ENCODE results near the gene MYRF.

Gene MYRF

DNA sequence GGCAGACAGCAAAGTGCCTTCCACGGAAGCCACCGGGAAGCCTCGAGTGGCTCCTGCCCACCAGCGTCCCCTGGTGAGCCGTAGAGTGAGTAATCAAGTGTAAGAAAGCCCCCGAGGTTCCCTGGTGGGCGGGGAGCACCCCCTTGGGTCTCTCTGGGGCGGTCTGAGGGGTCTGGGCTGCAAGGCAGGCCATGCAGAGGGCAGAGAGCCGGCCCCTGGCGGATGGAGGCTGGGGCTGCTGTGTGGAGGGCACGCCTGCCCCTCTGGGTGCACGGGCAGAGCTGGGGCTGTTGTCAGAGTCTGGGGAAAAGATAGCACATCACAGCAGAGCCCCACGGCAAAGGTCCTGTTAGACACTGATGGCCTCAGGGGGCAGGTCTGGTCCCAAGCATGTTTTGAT lies 25.7 kb upstream of the MYRF start (continued):
- TF ChIP-seq ZNF701 (tag by site-specific recombination; IDR thresholded peaks at IDR 0.05) (no peak), KLF9 (tag by site-specific recombination; IDR thresholded peaks at IDR 0.05; ENCODE audit: low read depth) (no peak), ZSCAN30 (tag by site-specific recombination; IDR thresholded peaks at IDR 0.05) (no peak), ZNF239 (tag by site-specific recombination; IDR thresholded peaks at IDR 0.05) (no peak)
- TF ChIP-seq, protein P1, sequence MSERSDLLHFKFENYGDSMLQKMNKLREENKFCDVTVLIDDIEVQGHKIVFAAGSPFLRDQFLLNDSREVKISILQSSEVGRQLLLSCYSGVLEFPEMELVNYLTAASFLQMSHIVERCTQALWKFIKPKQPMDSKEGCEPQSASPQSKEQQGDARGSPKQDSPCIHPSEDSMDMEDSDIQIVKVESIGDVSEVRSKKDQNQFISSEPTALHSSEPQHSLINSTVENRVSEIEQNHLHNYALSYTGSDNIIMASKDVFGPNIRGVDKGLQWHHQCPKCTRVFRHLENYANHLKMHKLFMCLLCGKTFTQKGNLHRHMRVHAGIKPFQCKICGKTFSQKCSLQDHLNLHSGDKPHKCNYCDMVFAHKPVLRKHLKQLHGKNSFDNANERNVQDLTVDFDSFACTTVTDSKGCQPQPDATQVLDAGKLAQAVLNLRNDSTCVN (tag by site-specific recombination; optimal IDR thresholded peaks at IDR 0.05) = no peak
- TF ChIP-seq, protein P2, sequence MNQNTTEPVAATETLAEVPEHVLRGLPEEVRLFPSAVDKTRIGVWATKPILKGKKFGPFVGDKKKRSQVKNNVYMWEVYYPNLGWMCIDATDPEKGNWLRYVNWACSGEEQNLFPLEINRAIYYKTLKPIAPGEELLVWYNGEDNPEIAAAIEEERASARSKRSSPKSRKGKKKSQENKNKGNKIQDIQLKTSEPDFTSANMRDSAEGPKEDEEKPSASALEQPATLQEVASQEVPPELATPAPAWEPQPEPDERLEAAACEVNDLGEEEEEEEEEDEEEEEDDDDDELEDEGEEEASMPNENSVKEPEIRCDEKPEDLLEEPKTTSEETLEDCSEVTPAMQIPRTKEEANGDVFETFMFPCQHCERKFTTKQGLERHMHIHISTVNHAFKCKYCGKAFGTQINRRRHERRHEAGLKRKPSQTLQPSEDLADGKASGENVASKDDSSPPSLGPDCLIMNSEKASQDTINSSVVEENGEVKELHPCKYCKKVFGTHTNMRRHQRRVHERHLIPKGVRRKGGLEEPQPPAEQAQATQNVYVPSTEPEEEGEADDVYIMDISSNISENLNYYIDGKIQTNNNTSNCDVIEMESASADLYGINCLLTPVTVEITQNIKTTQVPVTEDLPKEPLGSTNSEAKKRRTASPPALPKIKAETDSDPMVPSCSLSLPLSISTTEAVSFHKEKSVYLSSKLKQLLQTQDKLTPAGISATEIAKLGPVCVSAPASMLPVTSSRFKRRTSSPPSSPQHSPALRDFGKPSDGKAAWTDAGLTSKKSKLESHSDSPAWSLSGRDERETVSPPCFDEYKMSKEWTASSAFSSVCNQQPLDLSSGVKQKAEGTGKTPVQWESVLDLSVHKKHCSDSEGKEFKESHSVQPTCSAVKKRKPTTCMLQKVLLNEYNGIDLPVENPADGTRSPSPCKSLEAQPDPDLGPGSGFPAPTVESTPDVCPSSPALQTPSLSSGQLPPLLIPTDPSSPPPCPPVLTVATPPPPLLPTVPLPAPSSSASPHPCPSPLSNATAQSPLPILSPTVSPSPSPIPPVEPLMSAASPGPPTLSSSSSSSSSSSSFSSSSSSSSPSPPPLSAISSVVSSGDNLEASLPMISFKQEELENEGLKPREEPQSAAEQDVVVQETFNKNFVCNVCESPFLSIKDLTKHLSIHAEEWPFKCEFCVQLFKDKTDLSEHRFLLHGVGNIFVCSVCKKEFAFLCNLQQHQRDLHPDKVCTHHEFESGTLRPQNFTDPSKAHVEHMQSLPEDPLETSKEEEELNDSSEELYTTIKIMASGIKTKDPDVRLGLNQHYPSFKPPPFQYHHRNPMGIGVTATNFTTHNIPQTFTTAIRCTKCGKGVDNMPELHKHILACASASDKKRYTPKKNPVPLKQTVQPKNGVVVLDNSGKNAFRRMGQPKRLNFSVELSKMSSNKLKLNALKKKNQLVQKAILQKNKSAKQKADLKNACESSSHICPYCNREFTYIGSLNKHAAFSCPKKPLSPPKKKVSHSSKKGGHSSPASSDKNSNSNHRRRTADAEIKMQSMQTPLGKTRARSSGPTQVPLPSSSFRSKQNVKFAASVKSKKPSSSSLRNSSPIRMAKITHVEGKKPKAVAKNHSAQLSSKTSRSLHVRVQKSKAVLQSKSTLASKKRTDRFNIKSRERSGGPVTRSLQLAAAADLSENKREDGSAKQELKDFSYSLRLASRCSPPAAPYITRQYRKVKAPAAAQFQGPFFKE (tag by site-specific recombination; IDR thresholded peaks at IDR 0.05; ENCODE audit: borderline replicate concordance) = no peak

DNA sequence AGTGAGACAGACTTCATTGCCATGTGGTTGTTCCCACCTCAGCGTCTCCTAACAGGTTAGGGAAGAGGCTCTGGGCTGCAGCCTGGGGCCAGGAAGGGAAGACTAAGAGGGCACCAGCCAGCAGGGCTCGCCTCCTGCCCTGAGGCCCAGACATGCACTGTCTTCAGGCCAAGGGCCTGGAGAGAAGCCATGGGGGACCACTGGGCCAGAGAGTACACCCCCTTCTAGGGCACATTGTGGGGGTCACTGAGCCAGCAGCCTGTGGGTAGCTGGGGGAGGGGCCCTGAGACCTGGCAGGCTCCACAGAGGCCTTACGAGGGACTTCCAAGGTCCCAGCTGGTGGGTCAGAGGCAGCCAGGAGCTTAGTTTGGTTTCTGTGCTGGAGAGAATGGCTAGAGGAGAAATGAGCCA lies 25.0 kb upstream of the MYRF start:
- Histone ChIP-seq H3K36me3 (ENCODE audit: control insufficient read depth in 2 of 2, insufficient read depth in 1 of 2, low read length in 2 of 2) (peaks cover 0 to 72% of the 10 kb centered on the region in 2 experiments; a peak in 1 of 3 replicates), H3K9me3 (ENCODE audit: control insufficient read depth, insufficient read depth, low read depth, low read length) (no peaks in the 10 kb centered on the region), H3K4me3 (ENCODE audit: low read depth, low read length) (no peak overlapping the region), H3K4me1 (ENCODE audit: control insufficient read depth, insufficient read depth, low read length) (no peaks in the 10 kb centered on the region), H3K27ac (ENCODE audit: extremely low read depth, low read depth, low read length) (no peak overlapping the region)
- POLR2A ChIA-PET = interaction anchor here (0.6 kb wide), 1 partner anchor 276 kb away, joined by 4 read pairs; no protein-coding TSS in a partner anchor
- peak; percentile 43 for TF ChIP-seq ZIC2 (tag by site-specific recombination; IDR thresholded peaks at IDR 0.05)
- TF ChIP-seq, protein P3, sequence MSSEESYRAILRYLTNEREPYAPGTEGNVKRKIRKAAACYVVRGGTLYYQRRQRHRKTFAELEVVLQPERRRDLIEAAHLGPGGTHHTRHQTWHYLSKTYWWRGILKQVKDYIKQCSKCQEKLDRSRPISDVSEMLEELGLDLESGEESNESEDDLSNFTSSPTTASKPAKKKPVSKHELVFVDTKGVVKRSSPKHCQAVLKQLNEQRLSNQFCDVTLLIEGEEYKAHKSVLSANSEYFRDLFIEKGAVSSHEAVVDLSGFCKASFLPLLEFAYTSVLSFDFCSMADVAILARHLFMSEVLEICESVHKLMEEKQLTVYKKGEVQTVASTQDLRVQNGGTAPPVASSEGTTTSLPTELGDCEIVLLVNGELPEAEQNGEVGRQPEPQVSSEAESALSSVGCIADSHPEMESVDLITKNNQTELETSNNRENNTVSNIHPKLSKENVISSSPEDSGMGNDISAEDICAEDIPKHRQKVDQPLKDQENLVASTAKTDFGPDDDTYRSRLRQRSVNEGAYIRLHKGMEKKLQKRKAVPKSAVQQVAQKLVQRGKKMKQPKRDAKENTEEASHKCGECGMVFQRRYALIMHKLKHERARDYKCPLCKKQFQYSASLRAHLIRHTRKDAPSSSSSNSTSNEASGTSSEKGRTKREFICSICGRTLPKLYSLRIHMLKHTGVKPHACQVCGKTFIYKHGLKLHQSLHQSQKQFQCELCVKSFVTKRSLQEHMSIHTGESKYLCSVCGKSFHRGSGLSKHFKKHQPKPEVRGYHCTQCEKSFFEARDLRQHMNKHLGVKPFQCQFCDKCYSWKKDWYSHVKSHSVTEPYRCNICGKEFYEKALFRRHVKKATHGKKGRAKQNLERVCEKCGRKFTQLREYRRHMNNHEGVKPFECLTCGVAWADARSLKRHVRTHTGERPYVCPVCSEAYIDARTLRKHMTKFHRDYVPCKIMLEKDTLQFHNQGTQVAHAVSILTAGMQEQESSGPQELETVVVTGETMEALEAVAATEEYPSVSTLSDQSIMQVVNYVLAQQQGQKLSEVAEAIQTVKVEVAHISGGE (tag by site-specific recombination; conservative IDR thresholded peaks at IDR 0.05; ENCODE audit: low read depth) = no peak
- CTCF ChIA-PET = no interaction called here

DNA sequence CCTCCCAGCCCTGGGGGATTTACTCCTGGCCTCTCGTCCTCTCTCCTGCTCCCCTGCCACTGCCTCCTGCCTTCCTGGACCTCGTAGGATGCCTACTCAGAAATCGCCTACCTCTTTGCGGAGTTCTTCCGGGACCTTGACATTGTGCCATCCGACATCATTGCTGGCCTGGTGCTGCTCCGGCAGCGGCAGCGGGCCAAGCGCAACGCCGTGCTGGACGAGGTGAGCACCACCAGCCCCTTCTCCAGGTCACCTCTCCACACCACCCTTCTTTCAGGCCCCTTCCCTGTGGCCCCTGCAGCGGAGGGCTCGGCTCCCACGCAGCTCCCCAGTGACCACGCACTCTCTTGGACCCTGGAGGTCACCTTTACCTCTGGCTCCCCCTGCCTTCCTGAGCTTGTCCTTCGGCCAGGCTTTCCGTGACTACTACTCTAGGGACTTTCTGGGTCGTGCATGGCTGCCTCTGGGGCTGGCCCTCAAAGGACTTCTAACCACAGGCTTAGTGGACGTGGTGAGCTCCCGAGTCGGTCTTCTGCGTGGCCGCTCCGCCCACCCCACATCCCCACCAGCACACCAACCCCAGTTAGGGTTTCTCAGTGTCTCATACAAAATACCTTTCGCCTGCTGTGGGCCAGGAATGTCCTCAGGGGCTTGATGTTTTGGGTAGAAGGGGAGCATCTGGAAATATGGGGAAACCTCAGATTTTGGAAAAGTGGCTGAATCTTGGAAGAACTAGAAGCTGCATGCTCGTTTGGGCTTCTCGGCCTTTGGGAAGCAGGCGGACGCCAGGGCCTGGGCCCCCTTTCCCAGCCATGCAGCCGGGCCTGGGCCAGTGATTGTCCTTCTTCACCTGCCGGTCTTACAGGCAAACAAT lies 24.1 kb upstream of the MYRF start:
- no peak overlapping the region for H3K4me3 ChIP-seq (ENCODE audit: low read depth, low read length)
- ChIA-PET CTCF (interaction anchor here (1.4 kb wide), 1 partner anchor 19 kb away, joined by 4 read pairs; no protein-coding TSS in a partner anchor), POLR2A (interaction anchor here (0.6 kb wide), 1 partner anchor 275 kb away, joined by 4 read pairs; no protein-coding TSS in a partner anchor)
- H3K27ac ChIP-seq (ENCODE audit: extremely low read depth, low read depth, low read length) = no peak overlapping the region
- no peaks in the 10 kb centered on the region for H3K9me3 ChIP-seq (ENCODE audit: control insufficient read depth, insufficient read depth, low read depth, low read length)
- no peaks in the 10 kb centered on the region for H3K4me1 ChIP-seq (ENCODE audit: control insufficient read depth, insufficient read depth, low read length)
- H3K36me3 ChIP-seq (ENCODE audit: control insufficient read depth in 2 of 2, insufficient read depth in 1 of 2, low read length in 2 of 2) = peaks cover 0 to 65% of the 10 kb centered on the region in 2 experiments; a peak in 1 of 3 replicates
- TF ChIP-seq, protein P4, sequence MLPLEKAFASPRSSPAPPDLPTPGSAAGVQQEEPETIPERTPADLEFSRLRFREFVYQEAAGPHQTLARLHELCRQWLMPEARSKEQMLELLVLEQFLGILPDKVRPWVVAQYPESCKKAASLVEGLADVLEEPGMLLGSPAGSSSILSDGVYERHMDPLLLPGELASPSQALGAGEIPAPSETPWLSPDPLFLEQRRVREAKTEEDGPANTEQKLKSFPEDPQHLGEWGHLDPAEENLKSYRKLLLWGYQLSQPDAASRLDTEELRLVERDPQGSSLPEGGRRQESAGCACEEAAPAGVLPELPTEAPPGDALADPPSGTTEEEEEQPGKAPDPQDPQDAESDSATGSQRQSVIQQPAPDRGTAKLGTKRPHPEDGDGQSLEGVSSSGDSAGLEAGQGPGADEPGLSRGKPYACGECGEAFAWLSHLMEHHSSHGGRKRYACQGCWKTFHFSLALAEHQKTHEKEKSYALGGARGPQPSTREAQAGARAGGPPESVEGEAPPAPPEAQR (tag by site-specific recombination; IDR thresholded peaks at IDR 0.05) = no peak
- TF ChIP-seq KLF10 (tag by site-specific recombination; IDR thresholded peaks at IDR 0.05) = no peak
- TF ChIP-seq, protein P5, sequence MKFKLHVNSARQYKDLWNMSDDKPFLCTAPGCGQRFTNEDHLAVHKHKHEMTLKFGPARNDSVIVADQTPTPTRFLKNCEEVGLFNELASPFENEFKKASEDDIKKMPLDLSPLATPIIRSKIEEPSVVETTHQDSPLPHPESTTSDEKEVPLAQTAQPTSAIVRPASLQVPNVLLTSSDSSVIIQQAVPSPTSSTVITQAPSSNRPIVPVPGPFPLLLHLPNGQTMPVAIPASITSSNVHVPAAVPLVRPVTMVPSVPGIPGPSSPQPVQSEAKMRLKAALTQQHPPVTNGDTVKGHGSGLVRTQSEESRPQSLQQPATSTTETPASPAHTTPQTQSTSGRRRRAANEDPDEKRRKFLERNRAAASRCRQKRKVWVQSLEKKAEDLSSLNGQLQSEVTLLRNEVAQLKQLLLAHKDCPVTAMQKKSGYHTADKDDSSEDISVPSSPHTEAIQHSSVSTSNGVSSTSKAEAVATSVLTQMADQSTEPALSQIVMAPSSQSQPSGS (tag by site-specific recombination; IDR thresholded peaks at IDR 0.05; ENCODE audit: low read depth) = no peak
- TF ChIP-seq, protein P3 (tag by site-specific recombination; conservative IDR thresholded peaks at IDR 0.05; ENCODE audit: low read depth) = no peak
- no peak for TF ChIP-seq OSR2 (tag by site-specific recombination; IDR thresholded peaks at IDR 0.05)
